ENCODE data around the gene SLC2A4RG.

DNA sequence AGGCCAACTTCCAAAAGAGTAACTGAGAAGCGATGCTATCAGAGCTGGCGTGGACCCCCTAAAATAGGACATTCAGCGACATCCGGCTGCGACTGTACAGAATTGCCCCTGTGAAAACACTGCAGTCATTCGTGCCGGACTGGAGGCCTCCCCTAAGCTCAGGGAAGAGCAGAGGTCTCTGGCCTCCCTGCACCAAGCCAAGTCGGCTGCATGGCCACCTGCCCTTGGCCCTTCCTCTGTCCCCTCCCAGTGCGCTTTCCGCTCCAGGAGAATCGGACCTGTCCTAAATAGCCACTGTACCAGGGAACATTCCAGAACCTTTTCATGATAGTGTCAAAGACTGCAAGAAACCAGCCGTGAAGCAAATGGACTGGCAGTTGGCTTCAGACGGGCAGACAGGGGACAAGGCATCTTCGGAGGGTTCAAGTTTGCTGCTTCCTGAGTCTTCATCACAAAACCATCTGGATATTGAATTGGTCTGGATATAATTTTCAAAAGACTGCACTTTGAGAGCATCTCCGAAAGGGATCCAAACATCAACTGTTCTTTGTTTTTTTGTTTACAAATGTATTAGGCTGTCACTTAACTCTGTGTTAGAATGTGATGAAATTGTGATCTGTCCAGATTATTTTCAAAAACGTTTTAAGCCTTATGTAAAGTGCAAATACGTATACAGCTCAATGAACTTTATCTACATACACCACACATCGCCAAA lies 16.5 kb downstream of the SLC2A4RG start:
- TF ChIP-seq, protein P1, sequence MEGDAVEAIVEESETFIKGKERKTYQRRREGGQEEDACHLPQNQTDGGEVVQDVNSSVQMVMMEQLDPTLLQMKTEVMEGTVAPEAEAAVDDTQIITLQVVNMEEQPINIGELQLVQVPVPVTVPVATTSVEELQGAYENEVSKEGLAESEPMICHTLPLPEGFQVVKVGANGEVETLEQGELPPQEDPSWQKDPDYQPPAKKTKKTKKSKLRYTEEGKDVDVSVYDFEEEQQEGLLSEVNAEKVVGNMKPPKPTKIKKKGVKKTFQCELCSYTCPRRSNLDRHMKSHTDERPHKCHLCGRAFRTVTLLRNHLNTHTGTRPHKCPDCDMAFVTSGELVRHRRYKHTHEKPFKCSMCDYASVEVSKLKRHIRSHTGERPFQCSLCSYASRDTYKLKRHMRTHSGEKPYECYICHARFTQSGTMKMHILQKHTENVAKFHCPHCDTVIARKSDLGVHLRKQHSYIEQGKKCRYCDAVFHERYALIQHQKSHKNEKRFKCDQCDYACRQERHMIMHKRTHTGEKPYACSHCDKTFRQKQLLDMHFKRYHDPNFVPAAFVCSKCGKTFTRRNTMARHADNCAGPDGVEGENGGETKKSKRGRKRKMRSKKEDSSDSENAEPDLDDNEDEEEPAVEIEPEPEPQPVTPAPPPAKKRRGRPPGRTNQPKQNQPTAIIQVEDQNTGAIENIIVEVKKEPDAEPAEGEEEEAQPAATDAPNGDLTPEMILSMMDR (IDR thresholded peaks at IDR 0.05 in 2 of 3, conservative IDR thresholded peaks at IDR 0.05 in 1 of 3; ENCODE audit: borderline replicate concordance in 1 of 3, insufficient read depth in 1 of 3, low read depth in 2 of 3, low read length in 2 of 3): no peak
- TF ChIP-seq POLR2AphosphoS5 (IDR thresholded peaks at IDR 0.05; ENCODE audit: low read depth, low read length) (no peak), EZH2 (IDR thresholded peaks at IDR 0.05) (no peak), YY1 (IDR thresholded peaks at IDR 0.05; ENCODE audit: extremely low read depth, insufficient replicate concordance, low read depth, low read length) (no peak), POLR2A (IDR thresholded peaks at IDR 0.05; ENCODE audit: borderline replicate concordance, extremely low read depth, insufficient read depth, insufficient read length) (no peak), SIN3A (IDR thresholded peaks at IDR 0.05; ENCODE audit: low read depth) (no peak), ZNF274 (IDR thresholded peaks at IDR 0.05; ENCODE audit: low read depth, low read length) (no peak), ELF1 (IDR thresholded peaks at IDR 0.05; ENCODE audit: borderline replicate concordance, low read depth) (no peak), SP1 (IDR thresholded peaks at IDR 0.05; ENCODE audit: low read depth) (no peak)
- TF ChIP-seq, protein P2, sequence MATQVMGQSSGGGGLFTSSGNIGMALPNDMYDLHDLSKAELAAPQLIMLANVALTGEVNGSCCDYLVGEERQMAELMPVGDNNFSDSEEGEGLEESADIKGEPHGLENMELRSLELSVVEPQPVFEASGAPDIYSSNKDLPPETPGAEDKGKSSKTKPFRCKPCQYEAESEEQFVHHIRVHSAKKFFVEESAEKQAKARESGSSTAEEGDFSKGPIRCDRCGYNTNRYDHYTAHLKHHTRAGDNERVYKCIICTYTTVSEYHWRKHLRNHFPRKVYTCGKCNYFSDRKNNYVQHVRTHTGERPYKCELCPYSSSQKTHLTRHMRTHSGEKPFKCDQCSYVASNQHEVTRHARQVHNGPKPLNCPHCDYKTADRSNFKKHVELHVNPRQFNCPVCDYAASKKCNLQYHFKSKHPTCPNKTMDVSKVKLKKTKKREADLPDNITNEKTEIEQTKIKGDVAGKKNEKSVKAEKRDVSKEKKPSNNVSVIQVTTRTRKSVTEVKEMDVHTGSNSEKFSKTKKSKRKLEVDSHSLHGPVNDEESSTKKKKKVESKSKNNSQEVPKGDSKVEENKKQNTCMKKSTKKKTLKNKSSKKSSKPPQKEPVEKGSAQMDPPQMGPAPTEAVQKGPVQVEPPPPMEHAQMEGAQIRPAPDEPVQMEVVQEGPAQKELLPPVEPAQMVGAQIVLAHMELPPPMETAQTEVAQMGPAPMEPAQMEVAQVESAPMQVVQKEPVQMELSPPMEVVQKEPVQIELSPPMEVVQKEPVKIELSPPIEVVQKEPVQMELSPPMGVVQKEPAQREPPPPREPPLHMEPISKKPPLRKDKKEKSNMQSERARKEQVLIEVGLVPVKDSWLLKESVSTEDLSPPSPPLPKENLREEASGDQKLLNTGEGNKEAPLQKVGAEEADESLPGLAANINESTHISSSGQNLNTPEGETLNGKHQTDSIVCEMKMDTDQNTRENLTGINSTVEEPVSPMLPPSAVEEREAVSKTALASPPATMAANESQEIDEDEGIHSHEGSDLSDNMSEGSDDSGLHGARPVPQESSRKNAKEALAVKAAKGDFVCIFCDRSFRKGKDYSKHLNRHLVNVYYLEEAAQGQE (IDR thresholded peaks at IDR 0.05; ENCODE audit: low read depth): no peak

Measured in HCT116 (cell line).